WTC11 (cell line): ENCODE results near the gene JMJD8. TPM values are rescaled to one million over a fixed set of nuclear protein-coding genes. Genes with fewer than 3 reads are reported as not detected.
A peak's percentile ranks its signal among the peaks of the same experiment; 100 is the strongest.

Experiments
- CREM ChIP-seq: sonication (generic); formaldehyde crosslinking; IDR thresholded peaks from 2 replicates; pipeline ENCODE4 v1.8.1; 2022; ENCODE audit warnings: mild to moderate bottlenecking, missing genetic modification reagents, moderate library complexity
- ELF4 ChIP-seq: sonication (generic); formaldehyde crosslinking; IDR thresholded peaks from 2 replicates; pipeline ENCODE4 v1.8.1; 2022; ENCODE audit warnings: low read depth, mild to moderate bottlenecking, moderate library complexity, missing genetic modification reagents
- GABPB1 ChIP-seq: sonication (generic); formaldehyde crosslinking; IDR thresholded peaks from 2 replicates; pipeline ENCODE4 v1.8.1; 2023; ENCODE audit warnings: mild to moderate bottlenecking, missing genetic modification reagents
- HMGA2 ChIP-seq: fragments of 250-450 bp; sonication (Bioruptor Pico); IDR thresholded peaks from 2 replicates; pipeline ENCODE4 v1.4.0; 2021; ENCODE audit warnings: mild to moderate bottlenecking, moderate library complexity
- JUN ChIP-seq: sonication (generic); formaldehyde crosslinking; IDR thresholded peaks from 2 replicates; pipeline ENCODE4 v1.8.0; 2023; ENCODE audit warnings: mild to moderate bottlenecking, missing genetic modification reagents
- MXD4 ChIP-seq: fragments of 250-450 bp; sonication (Bioruptor Pico); IDR thresholded peaks from 2 replicates; pipeline ENCODE4 v1.8.0; 2021; ENCODE audit warnings: mild to moderate bottlenecking, moderate library complexity, borderline replicate concordance
- NFATC4 ChIP-seq: fragments of 250-450 bp; sonication (Bioruptor Pico); IDR thresholded peaks from 2 replicates; pipeline ENCODE4 v1.9.0; 2021; ENCODE audit warnings: mild to moderate bottlenecking
- NFE2L1 ChIP-seq: sonication (generic); formaldehyde crosslinking; IDR thresholded peaks from 2 replicates; pipeline ENCODE4 v1.8.1; 2023; ENCODE audit warnings: missing genetic modification reagents
- NR2C2 ChIP-seq: sonication (generic); formaldehyde crosslinking; IDR thresholded peaks from 2 replicates; pipeline ENCODE4 v1.8.0; 2022; ENCODE audit warnings: mild to moderate bottlenecking, missing genetic modification reagents
- PRRX2 ChIP-seq: fragments of 250-450 bp; sonication (Bioruptor Pico); IDR thresholded peaks from 2 replicates; pipeline ENCODE4 v1.8.0; 2021; ENCODE audit warnings: mild to moderate bottlenecking
- RELA ChIP-seq: sonication (generic); formaldehyde crosslinking; IDR thresholded peaks from 2 replicates; pipeline ENCODE4 v1.8.1; 2022; ENCODE audit warnings: missing genetic modification reagents, mild to moderate bottlenecking, borderline replicate concordance
- SMAD4 ChIP-seq: sonication (generic); formaldehyde crosslinking; IDR thresholded peaks from 2 replicates; pipeline ENCODE4 v1.8.0; 2022; ENCODE audit warnings: mild to moderate bottlenecking, missing genetic modification reagents
- SOX15 ChIP-seq: fragments of 250-450 bp; sonication (Bioruptor Pico); IDR thresholded peaks from 2 replicates; pipeline ENCODE4 v1.9.0; 2021; ENCODE audit warnings: mild to moderate bottlenecking
- TP53 ChIP-seq: sonication (generic); formaldehyde crosslinking; IDR thresholded peaks from 2 replicates; pipeline ENCODE4 v1.8.1; 2023; ENCODE audit warnings: mild to moderate bottlenecking, missing genetic modification reagents
- ZBTB21 ChIP-seq: sonication (generic); formaldehyde crosslinking; IDR thresholded peaks from 2 replicates; pipeline ENCODE4 v1.8.1; 2023; ENCODE audit warnings: mild to moderate bottlenecking, missing genetic modification reagents, borderline replicate concordance
- ZNF219 ChIP-seq: sonication (generic); formaldehyde crosslinking; IDR thresholded peaks from 2 replicates; pipeline ENCODE4 v1.8.0; 2023; ENCODE audit warnings: missing genetic modification reagents, mild to moderate bottlenecking, borderline replicate concordance
- ZNF232 ChIP-seq: sonication (generic); formaldehyde crosslinking; IDR thresholded peaks from 2 replicates; pipeline ENCODE4 v1.8.0; 2022; ENCODE audit warnings: mild to moderate bottlenecking, missing genetic modification reagents
- ZNF317 ChIP-seq: sonication (generic); formaldehyde crosslinking; IDR thresholded peaks from 2 replicates; pipeline ENCODE4 v1.8.1; 2023; ENCODE audit warnings: low read depth, mild to moderate bottlenecking, moderate library complexity, missing genetic modification reagents, borderline replicate concordance
- ZNF416 ChIP-seq: fragments of 250-450 bp; sonication (Bioruptor Pico); IDR thresholded peaks from 2 replicates; pipeline ENCODE4 v1.9.0; 2021; ENCODE audit warnings: mild to moderate bottlenecking, inconsistent platforms
- ZNF671 ChIP-seq: fragments of 250-450 bp; sonication (Bioruptor Pico); IDR thresholded peaks from 2 replicates; pipeline ENCODE4 v1.8.0; 2021; ENCODE audit warnings: mild to moderate bottlenecking
- total RNA-seq: library from RNA; stranded (reverse); gene quantifications from 3 replicates; pipeline ENCODE4 v1.2.3, GENCODE V29; 2021
- TF ChIP-seq, protein P1 (sequence below): sonication (generic); formaldehyde crosslinking; conservative IDR thresholded peaks from 2 replicates; pipeline ENCODE4 v1.8.1; 2022; ENCODE audit warnings: mild to moderate bottlenecking, missing genetic modification reagents
- TF ChIP-seq, protein P2 (sequence below): sonication (generic); formaldehyde crosslinking; IDR thresholded peaks from 2 replicates; pipeline ENCODE4 v1.8.1; 2023; ENCODE audit warnings: mild to moderate bottlenecking, missing genetic modification reagents
- TF ChIP-seq, protein P3 (sequence below): sonication (generic); formaldehyde crosslinking; IDR thresholded peaks from 2 replicates; pipeline ENCODE4 v1.8.1; 2022; ENCODE audit warnings: mild to moderate bottlenecking, moderate library complexity, missing genetic modification reagents
- TF ChIP-seq, protein P4 (sequence below): fragments of 250-450 bp; sonication (Bioruptor Pico); IDR thresholded peaks from 2 replicates; pipeline ENCODE4 v1.9.0; 2021; ENCODE audit warnings: mild to moderate bottlenecking, borderline replicate concordance
- TF ChIP-seq, protein P5 (sequence below): sonication (generic); formaldehyde crosslinking; conservative IDR thresholded peaks from 2 replicates; pipeline ENCODE4 v1.8.1; 2023; ENCODE audit warnings: mild to moderate bottlenecking, low read depth, missing genetic modification reagents, moderate library complexity
- TF ChIP-seq, protein P6 (sequence below): sonication (generic); formaldehyde crosslinking; IDR thresholded peaks from 2 replicates; pipeline ENCODE4 v1.8.0; 2023; ENCODE audit warnings: missing genetic modification reagents
- TF ChIP-seq, protein P7 (sequence below): fragments of 250-450 bp; sonication (Bioruptor Pico); IDR thresholded peaks from 2 replicates; pipeline ENCODE4 v2.1.2; 2022; ENCODE audit warnings: mild to moderate bottlenecking, moderate library complexity
- TF ChIP-seq, protein P8 (sequence below): sonication (generic); formaldehyde crosslinking; IDR thresholded peaks from 2 replicates; pipeline ENCODE4 v1.8.0; 2022; ENCODE audit warnings: mild to moderate bottlenecking, missing genetic modification reagents

JMJD8 gene
- total RNA-seq, 1 experiment from 2014 or later = 61.2 TPM

DNA sequence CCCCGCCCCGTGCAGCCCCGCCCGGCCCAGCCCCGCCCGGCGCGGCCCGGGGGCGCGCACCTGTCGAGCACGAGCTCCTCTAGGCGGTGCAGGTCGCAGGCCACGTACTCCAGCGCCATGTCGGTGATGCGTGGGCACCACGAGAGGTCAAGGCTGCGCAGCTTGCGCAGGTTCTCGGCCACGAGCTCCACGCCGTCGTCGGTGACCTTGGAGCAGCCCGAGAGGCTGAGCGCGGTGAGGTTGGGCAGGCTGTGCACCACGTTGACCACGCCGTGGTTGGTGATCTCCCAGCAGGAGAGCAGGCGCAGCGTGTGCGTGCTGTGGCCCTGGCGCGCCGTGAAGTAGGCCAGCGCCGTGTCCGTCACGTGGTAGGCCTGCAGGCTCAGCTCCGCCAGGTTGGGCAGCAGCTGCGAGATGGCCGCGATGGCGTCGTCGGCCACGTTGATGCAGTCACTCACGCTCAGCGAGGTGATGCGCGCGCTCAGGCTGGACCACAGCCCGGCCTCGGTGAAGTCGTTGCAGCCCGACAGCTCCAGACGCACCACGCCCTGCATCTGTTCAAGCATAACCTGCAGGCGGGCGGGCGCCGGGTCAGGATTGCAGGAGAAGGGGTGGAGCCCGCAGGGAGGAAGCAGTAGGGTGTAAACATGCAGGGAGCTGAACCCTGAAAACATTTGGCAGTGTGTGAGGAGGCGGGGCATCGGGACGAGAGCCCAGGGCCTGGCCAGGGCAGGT, 11.4 kb upstream of the JMJD8 start (continued):
- TF ChIP-seq, protein P1, sequence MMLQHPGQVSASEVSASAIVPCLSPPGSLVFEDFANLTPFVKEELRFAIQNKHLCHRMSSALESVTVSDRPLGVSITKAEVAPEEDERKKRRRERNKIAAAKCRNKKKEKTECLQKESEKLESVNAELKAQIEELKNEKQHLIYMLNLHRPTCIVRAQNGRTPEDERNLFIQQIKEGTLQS (CRISPR knock-in tag) = 0 out of 2 replicates have a peak, but pooled peaks have one; percentile 48
- TF ChIP-seq NFE2L1 (CRISPR knock-in tag) = peak; percentile 84
- TF ChIP-seq, protein P2, sequence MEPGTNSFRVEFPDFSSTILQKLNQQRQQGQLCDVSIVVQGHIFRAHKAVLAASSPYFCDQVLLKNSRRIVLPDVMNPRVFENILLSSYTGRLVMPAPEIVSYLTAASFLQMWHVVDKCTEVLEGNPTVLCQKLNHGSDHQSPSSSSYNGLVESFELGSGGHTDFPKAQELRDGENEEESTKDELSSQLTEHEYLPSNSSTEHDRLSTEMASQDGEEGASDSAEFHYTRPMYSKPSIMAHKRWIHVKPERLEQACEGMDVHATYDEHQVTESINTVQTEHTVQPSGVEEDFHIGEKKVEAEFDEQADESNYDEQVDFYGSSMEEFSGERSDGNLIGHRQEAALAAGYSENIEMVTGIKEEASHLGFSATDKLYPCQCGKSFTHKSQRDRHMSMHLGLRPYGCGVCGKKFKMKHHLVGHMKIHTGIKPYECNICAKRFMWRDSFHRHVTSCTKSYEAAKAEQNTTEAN (CRISPR knock-in tag) = peak; percentile 82; the same call in 1 of the 2 replicates
- no peak for TF ChIP-seq CREM (CRISPR knock-in tag)
- no peak for TF ChIP-seq HMGA2 (CRISPR knock-in tag)
- no peak; the same call in 1 of the 2 replicates for TF ChIP-seq JUN (CRISPR knock-in tag)
- TF ChIP-seq GABPB1 = no peak
- TF ChIP-seq, protein P3, sequence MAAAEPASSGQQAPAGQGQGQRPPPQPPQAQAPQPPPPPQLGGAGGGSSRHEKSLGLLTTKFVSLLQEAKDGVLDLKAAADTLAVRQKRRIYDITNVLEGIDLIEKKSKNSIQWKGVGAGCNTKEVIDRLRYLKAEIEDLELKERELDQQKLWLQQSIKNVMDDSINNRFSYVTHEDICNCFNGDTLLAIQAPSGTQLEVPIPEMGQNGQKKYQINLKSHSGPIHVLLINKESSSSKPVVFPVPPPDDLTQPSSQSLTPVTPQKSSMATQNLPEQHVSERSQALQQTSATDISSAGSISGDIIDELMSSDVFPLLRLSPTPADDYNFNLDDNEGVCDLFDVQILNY (CRISPR knock-in tag) = no peak
- TF ChIP-seq SMAD4 = no peak
- 0 out of 2 replicates have a peak, but pooled peaks have one; percentile 60 for TF ChIP-seq TP53 (CRISPR knock-in tag)
- TF ChIP-seq NR2C2 (CRISPR knock-in tag) = no peak
- TF ChIP-seq, protein P4, sequence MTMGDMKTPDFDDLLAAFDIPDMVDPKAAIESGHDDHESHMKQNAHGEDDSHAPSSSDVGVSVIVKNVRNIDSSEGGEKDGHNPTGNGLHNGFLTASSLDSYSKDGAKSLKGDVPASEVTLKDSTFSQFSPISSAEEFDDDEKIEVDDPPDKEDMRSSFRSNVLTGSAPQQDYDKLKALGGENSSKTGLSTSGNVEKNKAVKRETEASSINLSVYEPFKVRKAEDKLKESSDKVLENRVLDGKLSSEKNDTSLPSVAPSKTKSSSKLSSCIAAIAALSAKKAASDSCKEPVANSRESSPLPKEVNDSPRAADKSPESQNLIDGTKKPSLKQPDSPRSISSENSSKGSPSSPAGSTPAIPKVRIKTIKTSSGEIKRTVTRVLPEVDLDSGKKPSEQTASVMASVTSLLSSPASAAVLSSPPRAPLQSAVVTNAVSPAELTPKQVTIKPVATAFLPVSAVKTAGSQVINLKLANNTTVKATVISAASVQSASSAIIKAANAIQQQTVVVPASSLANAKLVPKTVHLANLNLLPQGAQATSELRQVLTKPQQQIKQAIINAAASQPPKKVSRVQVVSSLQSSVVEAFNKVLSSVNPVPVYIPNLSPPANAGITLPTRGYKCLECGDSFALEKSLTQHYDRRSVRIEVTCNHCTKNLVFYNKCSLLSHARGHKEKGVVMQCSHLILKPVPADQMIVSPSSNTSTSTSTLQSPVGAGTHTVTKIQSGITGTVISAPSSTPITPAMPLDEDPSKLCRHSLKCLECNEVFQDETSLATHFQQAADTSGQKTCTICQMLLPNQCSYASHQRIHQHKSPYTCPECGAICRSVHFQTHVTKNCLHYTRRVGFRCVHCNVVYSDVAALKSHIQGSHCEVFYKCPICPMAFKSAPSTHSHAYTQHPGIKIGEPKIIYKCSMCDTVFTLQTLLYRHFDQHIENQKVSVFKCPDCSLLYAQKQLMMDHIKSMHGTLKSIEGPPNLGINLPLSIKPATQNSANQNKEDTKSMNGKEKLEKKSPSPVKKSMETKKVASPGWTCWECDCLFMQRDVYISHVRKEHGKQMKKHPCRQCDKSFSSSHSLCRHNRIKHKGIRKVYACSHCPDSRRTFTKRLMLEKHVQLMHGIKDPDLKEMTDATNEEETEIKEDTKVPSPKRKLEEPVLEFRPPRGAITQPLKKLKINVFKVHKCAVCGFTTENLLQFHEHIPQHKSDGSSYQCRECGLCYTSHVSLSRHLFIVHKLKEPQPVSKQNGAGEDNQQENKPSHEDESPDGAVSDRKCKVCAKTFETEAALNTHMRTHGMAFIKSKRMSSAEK (CRISPR knock-in tag) = no peak
- TF ChIP-seq ZNF416 (CRISPR knock-in tag) = no peak
- TF ChIP-seq ZNF671 (CRISPR knock-in tag) = no peak
- no peak for TF ChIP-seq RELA (CRISPR knock-in tag)
- TF ChIP-seq ZNF317 (CRISPR knock-in tag) = no peak
- TF ChIP-seq, protein P5, sequence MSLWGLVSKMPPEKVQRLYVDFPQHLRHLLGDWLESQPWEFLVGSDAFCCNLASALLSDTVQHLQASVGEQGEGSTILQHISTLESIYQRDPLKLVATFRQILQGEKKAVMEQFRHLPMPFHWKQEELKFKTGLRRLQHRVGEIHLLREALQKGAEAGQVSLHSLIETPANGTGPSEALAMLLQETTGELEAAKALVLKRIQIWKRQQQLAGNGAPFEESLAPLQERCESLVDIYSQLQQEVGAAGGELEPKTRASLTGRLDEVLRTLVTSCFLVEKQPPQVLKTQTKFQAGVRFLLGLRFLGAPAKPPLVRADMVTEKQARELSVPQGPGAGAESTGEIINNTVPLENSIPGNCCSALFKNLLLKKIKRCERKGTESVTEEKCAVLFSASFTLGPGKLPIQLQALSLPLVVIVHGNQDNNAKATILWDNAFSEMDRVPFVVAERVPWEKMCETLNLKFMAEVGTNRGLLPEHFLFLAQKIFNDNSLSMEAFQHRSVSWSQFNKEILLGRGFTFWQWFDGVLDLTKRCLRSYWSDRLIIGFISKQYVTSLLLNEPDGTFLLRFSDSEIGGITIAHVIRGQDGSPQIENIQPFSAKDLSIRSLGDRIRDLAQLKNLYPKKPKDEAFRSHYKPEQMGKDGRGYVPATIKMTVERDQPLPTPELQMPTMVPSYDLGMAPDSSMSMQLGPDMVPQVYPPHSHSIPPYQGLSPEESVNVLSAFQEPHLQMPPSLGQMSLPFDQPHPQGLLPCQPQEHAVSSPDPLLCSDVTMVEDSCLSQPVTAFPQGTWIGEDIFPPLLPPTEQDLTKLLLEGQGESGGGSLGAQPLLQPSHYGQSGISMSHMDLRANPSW (CRISPR knock-in tag) = no peak; the same call in 1 of the 2 replicates
- TF ChIP-seq ZNF219 (CRISPR knock-in tag) = no peak
- TF ChIP-seq SOX15 (CRISPR knock-in tag) = no peak
- TF ChIP-seq ZBTB21 (CRISPR knock-in tag) = peak; percentile 89
- TF ChIP-seq PRRX2 (CRISPR knock-in tag) = no peak
- 0 out of 2 replicates have a peak, but pooled peaks have one; percentile 19 for TF ChIP-seq ZNF232 (CRISPR knock-in tag)
- no peak for TF ChIP-seq NFATC4
- TF ChIP-seq ELF4 = no peak
- TF ChIP-seq MXD4 (CRISPR knock-in tag) = no peak
- TF ChIP-seq, protein P6, sequence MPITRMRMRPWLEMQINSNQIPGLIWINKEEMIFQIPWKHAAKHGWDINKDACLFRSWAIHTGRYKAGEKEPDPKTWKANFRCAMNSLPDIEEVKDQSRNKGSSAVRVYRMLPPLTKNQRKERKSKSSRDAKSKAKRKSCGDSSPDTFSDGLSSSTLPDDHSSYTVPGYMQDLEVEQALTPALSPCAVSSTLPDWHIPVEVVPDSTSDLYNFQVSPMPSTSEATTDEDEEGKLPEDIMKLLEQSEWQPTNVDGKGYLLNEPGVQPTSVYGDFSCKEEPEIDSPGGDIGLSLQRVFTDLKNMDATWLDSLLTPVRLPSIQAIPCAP = no peak; the same call in 1 of the 2 replicates
- TF ChIP-seq, protein P7, sequence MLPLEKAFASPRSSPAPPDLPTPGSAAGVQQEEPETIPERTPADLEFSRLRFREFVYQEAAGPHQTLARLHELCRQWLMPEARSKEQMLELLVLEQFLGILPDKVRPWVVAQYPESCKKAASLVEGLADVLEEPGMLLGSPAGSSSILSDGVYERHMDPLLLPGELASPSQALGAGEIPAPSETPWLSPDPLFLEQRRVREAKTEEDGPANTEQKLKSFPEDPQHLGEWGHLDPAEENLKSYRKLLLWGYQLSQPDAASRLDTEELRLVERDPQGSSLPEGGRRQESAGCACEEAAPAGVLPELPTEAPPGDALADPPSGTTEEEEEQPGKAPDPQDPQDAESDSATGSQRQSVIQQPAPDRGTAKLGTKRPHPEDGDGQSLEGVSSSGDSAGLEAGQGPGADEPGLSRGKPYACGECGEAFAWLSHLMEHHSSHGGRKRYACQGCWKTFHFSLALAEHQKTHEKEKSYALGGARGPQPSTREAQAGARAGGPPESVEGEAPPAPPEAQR (CRISPR knock-in tag) = no peak
- TF ChIP-seq, protein P8, sequence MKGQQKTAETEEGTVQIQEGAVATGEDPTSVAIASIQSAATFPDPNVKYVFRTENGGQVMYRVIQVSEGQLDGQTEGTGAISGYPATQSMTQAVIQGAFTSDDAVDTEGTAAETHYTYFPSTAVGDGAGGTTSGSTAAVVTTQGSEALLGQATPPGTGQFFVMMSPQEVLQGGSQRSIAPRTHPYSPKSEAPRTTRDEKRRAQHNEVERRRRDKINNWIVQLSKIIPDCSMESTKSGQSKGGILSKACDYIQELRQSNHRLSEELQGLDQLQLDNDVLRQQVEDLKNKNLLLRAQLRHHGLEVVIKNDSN (CRISPR knock-in tag) = peak; percentile 68
